Hepatocyte (in vitro differentiated cells): ENCODE measurements around the gene CUX1. TPM values are rescaled to one million over a fixed set of nuclear protein-coding genes. Genes with fewer than 3 reads are reported as not detected.

Experiments
- DNase-seq: peaks from one replicate; pipeline ENCODE4 v3.0.0-alpha.2; 2016; ENCODE audit warnings: low spot score
- H2AFZ ChIP-seq: fragments of 200-600 bp; sonication (generic); 2 replicates; pipeline ENCODE4 v1.6.0; 2016; ENCODE audit warnings: antibody characterized with exemption, mild to moderate bottlenecking
- H3K27ac ChIP-seq: fragments of 200-600 bp; sonication (generic); 2 replicates; pipeline ENCODE4 v1.5.1; 2016; ENCODE audit warnings: mild to moderate bottlenecking
- H3K27me3 ChIP-seq: fragments of 200-600 bp; sonication (generic); 2 replicates; pipeline ENCODE4 v1.6.1; 2016
- H3K36me3 ChIP-seq: fragments of 200-600 bp; sonication (generic); replicated peaks from 2 replicates; pipeline ENCODE4 v1.5.1; 2016; ENCODE audit warnings: low read depth; ENCODE audit not compliant: insufficient read depth
- H3K4me1 ChIP-seq: fragments of 200-600 bp; sonication (generic); 2 replicates; pipeline ENCODE4 v1.5.1; 2016; ENCODE audit warnings: mild to moderate bottlenecking, moderate library complexity; ENCODE audit not compliant: insufficient read depth
- H3K4me2 ChIP-seq: fragments of 200-600 bp; sonication (generic); 2 replicates; pipeline ENCODE4 v1.6.0; 2016
- H3K4me3 ChIP-seq: fragments of 200-600 bp; sonication (generic); 2 replicates; pipeline ENCODE4 v1.5.1; 2016; ENCODE audit warnings: mild to moderate bottlenecking
- H3K79me2 ChIP-seq: fragments of 200-600 bp; sonication (generic); 2 replicates; pipeline ENCODE4 v1.6.0; 2017; ENCODE audit warnings: mild to moderate bottlenecking
- H3K9me2 ChIP-seq: fragments of 200-600 bp; sonication (generic); replicated peaks from 2 replicates; pipeline ENCODE4 v1.6.0; 2017; ENCODE audit warnings: mild to moderate bottlenecking; ENCODE audit not compliant: insufficient read depth
- H3K9me3 ChIP-seq: fragments of 200-600 bp; sonication (generic); 2 replicates; pipeline ENCODE4 v1.5.1; 2016; ENCODE audit warnings: low read depth, mild to moderate bottlenecking
- H4K20me1 ChIP-seq: fragments of 200-600 bp; sonication (generic); 2 replicates; pipeline ENCODE4 v1.6.0; 2016; ENCODE audit warnings: mild to moderate bottlenecking; ENCODE audit not compliant: insufficient read depth, poor library complexity, severe bottlenecking
- CTCF ChIP-seq: fragments of 200-600 bp; sonication (generic); IDR thresholded peaks from 2 replicates; pipeline ENCODE4 v1.5.1; 2016; ENCODE audit warnings: antibody characterized with exemption, mild to moderate bottlenecking; ENCODE audit not compliant: poor library complexity
- EZH2 ChIP-seq: fragments of 200-600 bp; sonication (generic); IDR thresholded peaks from 2 replicates; pipeline ENCODE4 v1.6.1; 2016; ENCODE audit warnings: antibody characterized with exemption, mild to moderate bottlenecking, borderline replicate concordance
- EZH2phosphoT487 ChIP-seq: fragments of 200-600 bp; sonication (generic); IDR thresholded peaks from one replicate; pipeline ENCODE4 v1.6.1; 2018; ENCODE audit warnings: antibody characterized with exemption, mild to moderate bottlenecking, low read depth, moderate library complexity; ENCODE audit not compliant: unreplicated experiment, severe bottlenecking
- WGBS: methylation state at CpG from one replicate; pipeline ENCODE4 v1.1.6; 2016; ENCODE audit warnings: low lambda C conversion rate; ENCODE audit errors: missing lambda C conversion rate; 5-methylcytosine and 5-hydroxymethylcytosine counted together
- polyA plus RNA-seq: library from polyadenylated mRNA; unstranded; fragments of >200 nt; fragmentation: Nextera tagmentation; extraction: Ambion mirVana; gene quantifications from 2 replicates; pipeline ENCODE4 v1.2.1, GENCODE V29; 2016
- total RNA-seq: library from RNA; depleted of rRNA; stranded (reverse); fragments of >200 nt; gene quantifications from 2 replicates; pipeline ENCODE4 v1.2.3, GENCODE V29; 2014

Gene CUX1
- total and polyA plus RNA-seq, 2 experiments from 2014 or later: 60.1 to 76.8 TPM

GRCh38 chr7:102147008-102147407 is 329.6 kb downstream of the CUX1 start:
- Histone ChIP-seq H3K4me3 (no peak overlapping the region), H3K27me3 (no peaks in the 10 kb centered on the region), H2AFZ (no peak overlapping the region), H3K36me3 (no peaks in the 10 kb centered on the region), H3K79me2 (no peaks in the 10 kb centered on the region), H3K9me3 (no peaks in the 10 kb centered on the region), H3K4me2 (no peak overlapping the region), H3K27ac (no peak overlapping the region), H3K4me1 (no peaks in the 10 kb centered on the region), H4K20me1 (no peaks in the 10 kb centered on the region), H3K9me2 (no peaks in the 10 kb centered on the region)
- WGBS: 81% methylated on average over 10 of the region's 10 CpGs
- DNase-seq: no peak
- no peak for TF ChIP-seq EZH2phosphoT487
- TF ChIP-seq EZH2: no peak
- TF ChIP-seq CTCF: no peak

GRCh38 chr7:102148799-102149198 is 331.4 kb downstream of the CUX1 start:
- TF ChIP-seq EZH2phosphoT487: no peak
- TF ChIP-seq CTCF: no peak
- TF ChIP-seq EZH2: no peak
- 98% methylated on average over 9 of the region's 9 CpGs for WGBS

GRCh38 chr7:102149416-102149815 is 332.0 kb downstream of the CUX1 start:
- H3K4me3 ChIP-seq: no peak overlapping the region
- TF ChIP-seq CTCF (no peak), EZH2phosphoT487 (no peak), EZH2 (no peak)
- H3K36me3 ChIP-seq: no peaks in the 10 kb centered on the region
- no peak overlapping the region for H2AFZ ChIP-seq
- H3K27me3 ChIP-seq: no peaks in the 10 kb centered on the region
- 97% methylated on average over 12 of the region's 12 CpGs for WGBS
- H3K9me3 ChIP-seq: no peaks in the 10 kb centered on the region
- no peaks in the 10 kb centered on the region for H3K9me2 ChIP-seq
- H3K4me1 ChIP-seq: peaks cover 7% of the 10 kb centered on the region
- no peaks in the 10 kb centered on the region for H4K20me1 ChIP-seq
- no peaks in the 10 kb centered on the region for H3K79me2 ChIP-seq
- no peak overlapping the region for H3K4me2 ChIP-seq
- DNase-seq: no peak
- no peak overlapping the region for H3K27ac ChIP-seq

More at GRCh38 chr7:102148799-102149198, 331.4 kb downstream of the CUX1 start:
- H3K4me3 ChIP-seq: no peak overlapping the region
- H3K4me1 ChIP-seq: peaks cover 7% of the 10 kb centered on the region
- H4K20me1 ChIP-seq: no peaks in the 10 kb centered on the region
- H3K27ac ChIP-seq: no peak overlapping the region
- no peaks in the 10 kb centered on the region for H3K36me3 ChIP-seq
- no peak overlapping the region for H2AFZ ChIP-seq
- no peaks in the 10 kb centered on the region for H3K9me2 ChIP-seq
- H3K9me3 ChIP-seq: no peaks in the 10 kb centered on the region
- H3K27me3 ChIP-seq: no peaks in the 10 kb centered on the region
- no peak for DNase-seq
- no peaks in the 10 kb centered on the region for H3K79me2 ChIP-seq
- H3K4me2 ChIP-seq: no peak overlapping the region

GRCh38 chr7:102150266-102150665 is 332.8 kb downstream of the CUX1 start:
- Histone ChIP-seq H3K9me3 (no peaks in the 10 kb centered on the region), H3K79me2 (no peaks in the 10 kb centered on the region), H3K9me2 (no peaks in the 10 kb centered on the region), H4K20me1 (no peaks in the 10 kb centered on the region), H3K27me3 (no peaks in the 10 kb centered on the region), H3K36me3 (no peaks in the 10 kb centered on the region), H3K4me1 (peaks cover 7% of the 10 kb centered on the region), H3K27ac (no peak overlapping the region), H2AFZ (no peak overlapping the region), H3K4me3 (no peak overlapping the region), H3K4me2 (no peak overlapping the region)
- TF ChIP-seq CTCF: no peak
- TF ChIP-seq EZH2phosphoT487: no peak
- no peak for TF ChIP-seq EZH2
- no peak for DNase-seq
- WGBS: 93% methylated on average over 18 of the region's 18 CpGs
